ENCODE measurements around the gene FOXG1.

FOXG1 gene

DNA sequence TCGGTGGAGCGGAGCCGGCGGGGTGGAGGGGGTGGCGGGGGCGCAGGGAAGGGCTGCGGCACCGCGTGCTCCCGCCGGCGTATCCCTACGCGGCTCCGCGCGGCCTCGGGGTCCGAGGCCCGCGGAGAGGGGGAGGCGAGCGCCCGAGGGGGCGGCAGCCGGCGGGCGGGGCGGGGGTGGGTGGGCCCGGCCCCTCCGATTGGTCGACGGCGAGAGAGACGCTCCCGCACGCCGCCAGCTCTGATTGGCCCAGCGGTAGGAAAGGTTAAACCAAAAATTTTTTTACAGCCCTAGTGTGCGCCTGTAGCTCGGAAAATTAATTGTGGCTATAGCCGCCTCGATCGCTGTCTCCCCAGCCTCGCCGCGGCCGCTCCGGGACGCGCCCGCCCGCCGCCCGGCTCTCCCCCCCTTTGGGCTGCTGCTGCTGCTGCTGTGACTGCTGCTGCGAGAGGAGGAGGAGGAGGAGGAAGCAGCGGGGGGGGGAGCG, at the start of gene FOXG1:
TSS of gene FOXG1 (plus strand) at position 319 of the 487 bp plus-strand sequence. CDS start 493 bp downstream, outside the sequence.
- peak; percentile 94 for DNase-seq

DNA sequence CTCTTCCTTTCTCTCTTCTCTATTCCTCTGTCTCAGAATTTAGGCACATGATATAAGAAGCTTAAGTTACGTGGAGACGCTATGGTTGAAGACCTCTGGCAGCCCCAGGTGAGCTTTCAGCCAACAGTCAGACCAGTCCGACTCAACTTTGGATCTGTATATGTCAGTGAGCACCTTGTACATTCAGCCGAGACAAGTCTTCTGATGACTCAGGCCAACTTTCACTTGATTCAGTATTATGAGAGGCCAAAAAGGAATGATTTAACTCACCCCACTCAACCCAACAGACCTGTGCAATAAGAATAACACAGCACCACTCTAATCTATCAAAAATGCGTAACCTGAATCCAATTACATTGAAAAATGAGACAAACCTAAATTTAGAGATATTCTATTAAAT, 47.5 kb upstream of the FOXG1 start:
- DNase-seq, result no peak

DNA sequence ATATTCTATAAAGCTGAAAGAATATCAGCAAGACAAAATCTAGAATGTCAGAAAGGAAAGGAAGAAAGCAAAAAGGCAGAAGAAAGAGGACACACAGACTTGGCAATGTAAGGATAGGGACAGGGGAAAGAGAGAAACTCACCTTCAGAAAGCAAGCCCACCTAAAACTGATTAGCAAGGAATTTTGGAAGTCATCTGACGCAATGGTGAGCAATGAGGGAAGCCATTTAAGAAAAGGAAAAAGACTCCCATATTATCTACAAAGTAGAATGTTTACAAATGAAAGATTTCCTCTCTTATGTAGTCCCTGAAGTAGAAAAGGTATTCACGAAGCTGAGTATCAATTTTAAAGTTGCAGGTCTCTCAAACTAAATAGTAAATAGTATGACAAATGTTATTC, 35.2 kb upstream of the FOXG1 start:
- no peak for DNase-seq

DNA sequence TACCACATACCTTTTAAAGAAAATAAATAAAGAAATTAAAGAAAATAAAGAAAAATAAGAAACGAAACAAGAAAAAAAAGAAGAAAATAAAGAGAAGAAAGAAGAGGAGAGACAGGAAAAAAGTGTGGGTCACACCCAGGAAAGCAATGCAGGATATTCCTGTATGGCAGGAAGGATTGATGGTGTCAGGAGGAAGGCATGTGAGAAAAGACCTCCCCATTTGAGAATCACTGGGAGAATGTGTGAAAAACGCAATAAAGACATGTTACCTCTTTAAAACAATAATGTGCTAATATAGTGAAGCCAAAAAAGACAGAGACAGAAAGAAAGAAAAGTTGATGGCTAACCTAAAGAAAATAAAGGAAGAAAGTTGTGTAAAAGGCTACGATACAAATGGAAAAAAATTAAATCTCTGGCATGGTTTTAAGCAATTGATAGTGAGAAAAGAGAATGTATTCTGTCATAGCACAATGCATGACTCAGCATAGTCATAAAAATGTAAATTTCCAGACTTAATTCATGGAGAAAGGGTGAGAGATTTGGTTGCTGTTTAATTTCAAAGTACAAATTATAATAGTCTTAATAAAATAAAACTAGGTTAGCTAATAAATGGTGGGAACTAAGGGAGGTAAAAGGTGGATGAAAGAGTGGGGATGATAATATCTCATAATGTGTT, 24.3 kb upstream of the FOXG1 start:
- DNase-seq, result no peak

DNA sequence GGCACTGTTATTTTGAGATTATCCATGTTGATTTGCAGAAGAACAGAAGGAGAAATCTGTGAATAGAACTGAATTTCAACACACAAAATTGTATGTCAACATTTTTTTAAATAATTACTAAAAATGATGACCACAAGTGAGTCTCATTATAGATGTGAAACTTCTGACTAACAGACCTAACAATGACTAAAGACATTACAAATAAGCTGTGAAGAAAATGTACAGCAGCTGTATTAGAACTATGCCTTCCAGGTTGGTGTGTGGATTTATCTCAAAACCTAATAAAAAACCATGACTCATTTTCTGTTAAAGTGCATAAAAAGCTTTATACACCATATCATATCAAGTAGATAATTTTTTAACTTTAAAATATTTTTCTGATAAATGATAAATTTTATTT, 22.5 kb upstream of the FOXG1 start:
- DNase-seq, result no peak

DNA sequence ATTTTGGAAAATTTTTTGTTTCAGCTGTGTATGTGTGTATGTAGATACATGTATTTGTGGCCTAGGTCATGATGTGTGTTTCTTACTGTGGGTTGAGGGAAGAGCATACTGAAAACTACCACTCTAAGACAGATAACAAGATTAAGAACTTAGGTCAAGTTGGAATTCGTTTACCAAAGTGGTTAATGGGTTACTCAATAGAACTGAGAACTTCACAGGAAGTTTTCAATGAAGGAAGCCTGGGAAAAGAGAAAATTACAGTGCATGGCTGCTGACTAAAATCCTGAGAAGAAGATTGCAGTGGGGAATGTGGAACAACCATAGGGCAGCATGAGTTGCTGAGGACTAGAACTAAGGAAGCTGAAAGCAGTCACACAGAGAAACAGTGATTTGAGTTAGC, 21.4 kb upstream of the FOXG1 start:
- no peak for DNase-seq

DNA sequence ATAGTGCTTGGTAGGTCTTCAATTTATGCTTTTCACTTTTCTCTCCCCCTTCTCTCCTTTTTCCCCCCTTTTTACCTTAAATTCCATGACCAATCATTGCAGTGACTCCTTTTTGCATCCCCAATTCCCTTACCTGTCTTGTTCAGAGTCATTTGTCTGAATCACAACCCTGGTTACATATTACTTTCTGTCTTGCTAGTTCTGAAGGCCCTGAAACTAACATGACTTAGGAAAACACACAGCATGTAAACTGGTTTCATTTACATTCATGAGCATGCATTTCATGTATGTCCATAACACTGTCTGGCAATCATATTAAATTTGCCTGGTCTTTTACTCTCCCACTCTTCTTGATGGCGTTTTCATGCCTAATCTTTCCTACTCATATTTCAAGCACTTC, 20.3 kb upstream of the FOXG1 start:
- no peak for DNase-seq

DNA sequence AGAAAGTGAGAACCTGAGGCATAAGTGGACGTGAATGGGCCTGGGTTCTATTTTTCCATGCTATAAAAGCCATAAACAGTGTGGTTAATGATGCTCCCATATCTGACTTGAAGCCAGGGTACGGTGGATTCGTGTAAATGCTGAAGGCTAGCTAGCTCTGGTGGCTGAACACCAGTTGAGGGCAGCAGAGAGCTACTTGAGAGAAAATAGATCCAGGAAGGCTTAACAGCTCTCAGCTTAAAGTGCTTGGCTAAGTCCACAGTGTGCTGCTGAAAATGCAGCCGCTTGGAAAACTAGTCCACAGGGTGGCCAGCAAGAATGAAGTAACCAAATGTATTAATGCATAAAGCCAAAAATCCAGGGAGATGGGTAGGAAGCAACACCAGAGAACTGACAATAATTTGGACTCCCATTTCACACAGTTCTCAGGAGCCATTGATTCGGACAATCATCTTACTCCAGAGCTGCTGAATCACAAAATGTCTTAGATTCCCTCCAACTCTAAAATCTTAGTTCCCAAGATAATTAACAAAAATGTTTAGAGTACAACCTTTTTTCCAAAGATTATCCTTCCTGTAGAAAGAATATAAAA, 15.0 kb upstream of the FOXG1 start:
- peak; percentile 73 for DNase-seq

DNA sequence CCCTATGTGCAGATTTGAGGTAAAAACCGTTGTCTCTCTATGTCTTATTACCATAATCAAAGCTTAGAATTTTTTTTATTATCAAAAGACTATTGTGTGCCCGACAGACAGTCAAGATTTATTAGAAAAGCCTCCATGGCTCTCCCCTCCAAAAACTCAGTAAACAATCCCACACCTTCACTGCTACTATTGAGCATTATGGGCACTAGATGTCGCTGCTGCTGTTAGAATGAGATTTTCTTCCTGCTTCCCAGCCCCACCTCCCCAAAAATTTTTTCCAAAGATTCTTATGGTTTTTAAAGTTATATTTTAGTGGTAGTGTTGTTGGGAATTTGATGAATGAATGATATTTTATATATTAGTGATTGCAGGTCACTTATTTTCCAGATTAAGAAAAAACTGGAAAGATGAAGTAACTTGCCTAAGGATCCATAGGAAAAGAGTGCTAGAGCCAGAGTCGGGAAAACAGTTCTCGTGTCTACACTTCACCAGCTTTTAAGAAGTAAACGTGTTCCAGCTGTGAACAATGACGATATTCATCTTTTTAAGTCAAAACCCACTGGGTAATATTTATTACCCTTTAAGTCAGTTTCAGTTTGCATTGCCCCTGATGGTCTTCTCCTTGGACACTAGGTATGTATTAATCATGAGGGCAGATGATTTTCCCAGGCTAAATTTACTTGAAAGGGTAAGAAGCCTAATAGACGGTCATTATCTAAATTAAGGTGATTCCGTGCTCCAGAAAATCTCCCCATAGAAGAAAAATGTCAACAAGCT, 12.2 kb upstream of the FOXG1 start:
- peak; percentile 29 for DNase-seq

DNA sequence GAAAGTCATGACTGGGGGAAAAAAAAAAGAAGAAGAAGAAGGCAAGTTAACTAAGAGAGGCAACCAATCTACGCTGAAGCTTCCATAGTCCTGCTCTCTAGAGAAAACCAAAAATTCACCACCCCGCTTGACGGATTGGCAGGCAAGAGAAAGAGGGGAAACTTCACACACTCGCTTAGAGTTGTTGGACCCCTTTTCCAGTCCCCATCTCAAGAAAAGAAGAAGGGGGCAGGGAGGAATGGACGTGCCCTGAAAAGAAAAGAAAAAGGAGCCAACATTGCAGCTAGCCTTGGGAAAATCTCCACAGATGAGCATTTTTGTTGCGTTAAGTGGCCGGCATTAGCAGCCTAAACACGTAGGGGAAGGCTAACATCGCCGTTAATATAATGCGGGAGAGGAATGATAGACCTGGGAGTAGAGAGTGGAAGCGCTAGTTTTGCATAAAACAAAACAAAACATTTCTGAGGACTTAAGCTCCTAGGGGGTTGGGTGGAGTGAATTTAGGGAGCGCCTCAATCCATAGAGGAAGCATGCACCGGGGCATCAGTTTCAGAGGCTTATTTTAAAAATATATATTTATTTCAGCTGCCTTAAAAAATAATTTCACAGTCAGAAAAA, 11.3 kb upstream of the FOXG1 start:
- DNase-seq, result no peak

DNA sequence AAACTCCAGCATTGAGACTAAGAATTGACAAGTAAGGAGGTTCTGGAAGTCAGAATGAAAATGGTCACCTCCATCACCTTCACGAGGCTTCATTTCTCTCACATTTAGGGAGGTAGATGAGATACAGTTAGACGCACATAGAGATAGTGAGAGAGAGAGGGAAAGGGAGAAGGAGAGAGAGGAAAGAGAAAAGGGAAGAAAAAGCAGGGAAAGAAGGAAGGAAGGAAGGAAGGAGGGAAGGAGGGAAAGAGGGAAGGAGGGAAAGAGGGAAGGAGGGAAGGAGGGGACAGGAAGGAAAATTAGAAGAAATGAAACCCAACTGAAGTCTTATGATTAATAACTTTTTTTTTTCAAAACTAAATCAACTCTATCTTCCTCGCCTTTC, 10.7 kb upstream of the FOXG1 start:
- DNase-seq, result no peak

DNA sequence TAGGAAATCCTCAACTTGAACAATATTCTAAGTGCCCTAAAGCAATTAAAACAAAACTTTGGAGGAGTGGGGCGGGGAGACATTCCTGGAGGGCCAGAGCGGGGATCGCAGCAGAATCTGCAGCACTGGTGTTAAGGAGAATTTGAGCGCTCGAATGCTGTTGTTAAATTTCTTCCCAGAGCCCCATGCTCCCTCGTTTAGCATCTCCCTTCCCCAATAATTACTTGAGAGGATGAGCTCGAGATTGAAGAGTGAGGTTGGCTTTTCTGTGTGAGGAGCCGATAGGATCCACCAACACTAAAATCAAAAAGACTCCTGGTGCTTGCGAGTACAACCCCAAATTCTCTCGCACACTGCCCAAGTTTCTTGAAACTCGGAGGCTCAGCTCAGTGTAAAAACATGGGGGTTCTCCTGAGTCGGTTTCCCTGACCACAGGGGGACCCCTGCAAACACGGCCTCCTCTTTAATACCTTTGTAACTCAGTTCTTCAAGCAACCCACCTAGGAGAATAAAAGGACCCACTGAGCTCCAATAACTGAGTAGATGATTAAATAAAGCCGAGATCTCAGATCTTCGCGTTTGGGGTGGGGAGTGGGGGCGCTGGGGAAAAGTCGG, 10.2 kb upstream of the FOXG1 start:
- DNase-seq, result no peak

DNA sequence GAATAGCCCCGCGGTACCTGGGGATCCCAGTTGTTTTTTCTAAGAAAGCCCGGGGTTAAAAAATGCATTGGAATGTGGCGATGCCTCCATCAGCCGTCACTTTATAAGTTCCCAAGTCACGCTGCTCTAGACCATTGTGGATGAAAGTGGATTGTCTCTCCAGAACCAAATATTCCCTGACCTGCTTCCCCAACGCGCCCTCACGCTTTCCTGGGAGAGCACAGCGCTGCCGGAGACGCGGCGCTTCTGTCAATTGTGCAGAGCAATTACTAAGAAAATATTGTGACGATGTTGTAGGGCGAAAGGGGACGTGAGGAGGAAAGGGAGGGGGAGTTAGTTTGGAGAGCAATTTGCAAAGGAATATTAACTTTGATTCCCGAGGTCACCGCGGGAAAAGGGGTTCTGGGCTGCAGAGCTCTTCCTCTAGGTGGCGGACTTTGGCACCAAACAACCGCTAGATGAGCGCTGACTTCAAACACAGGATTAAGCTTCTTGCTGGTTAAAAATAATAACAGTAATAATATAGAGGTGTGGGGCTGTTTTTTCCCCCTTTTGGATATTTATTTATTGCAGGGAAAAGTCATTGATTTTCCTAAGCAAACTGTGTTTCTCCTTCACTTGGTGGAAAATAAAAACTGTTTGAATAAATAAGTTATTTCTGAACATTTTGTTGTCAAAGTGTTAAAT, 9.6 kb upstream of the FOXG1 start:
- DNase-seq, result no peak

DNA sequence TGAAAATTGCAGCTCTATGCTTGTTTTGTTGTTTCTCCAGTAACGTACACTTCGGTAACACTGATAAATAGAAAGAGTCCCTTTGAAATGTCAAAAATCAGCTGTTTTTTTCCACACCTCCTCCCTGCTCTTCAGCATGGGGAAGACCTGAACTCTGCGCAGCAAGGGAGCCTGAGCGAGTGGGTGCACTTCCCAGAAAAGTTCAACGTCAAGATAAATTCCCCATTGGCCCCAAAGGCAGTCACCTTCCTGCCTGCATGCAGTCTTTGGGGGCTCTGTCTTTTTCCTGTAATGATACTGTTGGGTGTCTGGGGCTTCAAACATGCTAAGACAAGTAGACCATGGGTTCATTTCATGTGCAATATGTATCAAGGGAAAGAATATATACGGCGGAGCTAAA, 8.8 kb upstream of the FOXG1 start:
- no peak for DNase-seq

DNA sequence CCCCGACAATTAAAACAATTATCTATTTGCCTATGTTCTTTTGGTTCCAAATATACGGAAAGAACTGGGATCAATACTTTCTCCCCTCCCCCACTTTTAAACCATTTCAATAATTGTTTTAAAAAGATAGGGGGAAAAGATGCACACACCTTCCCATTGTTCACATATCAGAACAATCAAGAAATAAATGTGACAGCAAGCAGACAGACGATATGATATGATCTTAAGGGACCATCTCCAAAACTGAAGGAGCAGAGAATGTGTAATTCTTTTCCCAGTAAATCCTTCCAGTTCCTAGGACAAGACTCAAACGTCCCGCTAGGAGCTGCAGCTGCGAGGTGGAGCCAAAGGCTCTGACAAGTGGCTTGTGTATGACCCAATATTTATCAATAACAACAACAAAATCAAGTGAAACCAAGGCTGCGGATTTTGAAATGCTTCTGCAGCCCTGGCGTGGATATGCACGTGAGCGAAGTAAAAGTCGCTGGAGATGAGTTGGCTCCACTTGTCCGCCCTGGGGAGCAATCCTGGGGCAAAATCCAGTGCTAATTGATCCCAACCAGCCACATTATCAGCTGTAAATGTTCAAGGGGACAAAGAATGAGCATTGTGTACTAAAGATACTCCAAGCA, 8.2 kb upstream of the FOXG1 start:
- DNase-seq, result no peak

DNA sequence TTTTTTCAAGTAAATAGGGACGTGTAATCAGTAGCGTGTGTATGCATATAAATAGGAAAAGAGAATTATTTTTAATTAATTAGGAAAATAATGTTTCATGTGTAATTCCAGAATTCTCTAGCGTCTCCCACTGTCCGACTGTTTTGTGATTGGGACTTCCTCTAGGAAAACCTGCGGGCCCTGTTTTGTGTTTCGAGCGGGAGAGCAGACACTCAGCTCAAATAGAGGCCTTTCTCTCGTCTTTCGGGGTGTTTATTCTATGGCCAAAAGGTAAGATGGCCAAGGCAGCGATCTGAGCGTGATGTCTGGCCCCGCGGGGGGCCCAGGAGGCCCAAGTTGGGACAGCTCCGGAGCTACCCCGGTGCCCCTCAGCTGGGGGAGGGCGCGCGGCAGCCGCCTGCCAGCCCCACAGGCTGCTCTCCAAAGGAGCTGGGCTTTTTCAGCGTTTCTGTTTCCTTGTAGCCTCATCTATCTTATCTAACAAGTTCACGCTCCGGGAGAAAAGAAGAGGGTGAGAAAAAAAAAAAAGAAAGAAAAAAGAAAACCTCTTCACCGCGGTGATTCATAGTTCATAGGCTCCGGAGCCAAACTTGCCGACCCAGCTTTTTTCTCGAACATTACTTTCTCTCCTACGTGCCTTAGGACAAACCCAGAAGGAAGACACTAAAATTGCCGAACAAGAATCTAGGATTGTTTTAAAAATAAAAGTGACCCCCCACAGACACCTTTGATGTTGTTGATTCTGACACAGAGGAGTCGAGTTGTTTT, 7.5 kb upstream of the FOXG1 start:
- no peak for DNase-seq

DNA sequence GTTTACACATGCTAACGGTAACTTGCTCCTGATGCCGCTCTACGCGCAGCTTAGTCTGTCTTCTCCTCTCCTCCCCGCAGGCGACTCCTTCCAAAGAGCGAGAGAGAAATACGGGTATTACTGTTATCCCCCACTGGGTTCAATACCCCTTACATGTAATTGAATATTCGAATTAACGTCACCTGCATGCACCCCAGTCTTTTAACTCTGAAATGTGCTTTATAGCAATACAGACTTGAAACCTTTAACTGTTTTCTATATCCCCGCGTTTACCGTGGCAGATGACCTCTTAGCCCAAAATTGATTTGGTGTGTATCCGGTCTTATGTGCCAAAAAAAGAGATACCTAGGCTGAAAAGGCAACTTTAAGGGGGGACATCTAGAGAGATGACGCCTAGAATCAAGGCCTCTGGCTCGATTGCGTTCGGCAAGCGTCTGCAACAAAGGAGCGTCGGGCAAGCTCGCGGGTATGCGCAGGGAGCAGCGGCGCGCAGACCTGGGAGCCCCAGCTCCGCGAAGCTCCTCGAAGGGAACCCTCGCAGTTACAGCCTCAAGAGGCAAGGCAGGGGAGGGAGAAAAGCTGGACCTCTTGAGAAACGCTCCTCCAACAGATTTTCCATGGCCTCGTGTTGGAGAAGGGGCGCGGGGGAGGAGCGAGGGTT, 6.8 kb upstream of the FOXG1 start:
- no peak for DNase-seq

DNA sequence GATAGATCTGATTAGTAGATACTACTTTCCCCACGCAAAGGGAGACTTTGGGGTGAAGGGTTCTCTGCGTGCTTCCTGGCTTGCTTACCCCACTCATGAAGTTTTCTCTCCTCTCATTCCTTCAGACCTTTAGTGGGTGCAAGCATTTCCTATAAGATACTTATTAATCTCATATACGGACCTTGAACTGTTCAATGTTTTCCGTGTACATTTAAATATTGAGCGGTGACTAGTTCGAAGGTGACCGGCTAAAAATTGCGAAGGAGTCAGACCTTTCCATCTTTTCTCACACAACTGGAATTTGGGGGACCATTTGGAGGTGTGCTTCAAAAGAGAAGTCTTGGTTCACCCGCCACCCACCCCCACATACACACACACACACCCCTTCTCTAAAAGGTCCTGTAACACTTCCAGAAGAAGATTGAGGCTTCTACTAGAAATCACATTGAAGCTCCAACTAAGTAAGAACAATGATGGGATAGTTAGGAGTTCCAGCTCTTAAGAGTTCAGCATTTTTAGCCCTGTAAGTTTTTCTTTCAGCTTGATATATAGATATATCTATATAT, 6.1 kb upstream of the FOXG1 start:
- no peak for DNase-seq

DNA sequence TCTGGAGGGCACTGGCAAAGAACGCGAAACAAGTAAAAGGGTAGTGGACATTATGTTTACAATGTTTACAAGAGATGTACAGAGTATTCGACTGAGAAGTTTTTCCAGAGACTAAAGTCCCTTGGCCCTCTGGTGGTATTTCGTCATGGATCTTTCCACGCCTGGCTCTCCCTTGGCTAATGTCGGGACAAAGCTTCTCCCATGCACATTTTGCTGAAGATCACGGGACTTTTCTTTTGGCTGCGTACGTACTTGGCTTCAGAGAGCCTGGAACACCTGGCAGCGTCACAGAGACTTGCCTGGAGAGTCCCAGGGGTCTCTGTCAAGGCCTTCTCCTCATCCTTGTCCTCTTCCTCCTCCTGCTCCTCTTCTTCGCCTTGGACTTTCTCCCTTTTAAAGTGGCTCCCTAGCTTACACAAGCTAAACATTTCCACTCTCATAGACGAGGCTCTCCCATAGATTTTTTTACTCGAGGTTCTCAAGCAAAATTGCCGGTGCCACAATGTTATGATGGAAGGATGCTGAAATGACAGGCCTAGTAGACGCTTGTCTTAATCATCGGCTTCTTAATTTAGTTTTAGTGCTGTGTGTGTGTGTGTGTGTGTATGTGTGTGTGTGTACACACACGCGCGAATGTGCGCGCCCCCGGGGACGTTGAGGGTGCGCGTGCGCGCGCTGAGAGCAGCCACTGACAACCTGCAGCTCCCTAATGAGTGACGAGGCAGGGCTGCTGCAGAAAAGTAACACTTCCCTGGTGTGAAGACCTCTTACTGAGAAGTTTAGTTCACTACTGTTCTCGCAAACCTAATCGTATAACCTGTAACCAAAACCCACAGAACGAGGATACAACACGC, 4.9 kb upstream of the FOXG1 start:
- DNase-seq, result no peak

Measured in NCI-H774 (cell line).